Sigmoid colon (tissue), 7 donors: ENCODE data around the gene TBC1D19. TPM values are rescaled to one million over a fixed set of nuclear protein-coding genes. Genes with fewer than 3 reads are reported as not detected.

Experiments
- DNase-seq: peaks from one replicate; pipeline ENCODE4 v3.0.0-alpha.2; 2019
- H3K27ac ChIP-seq, 4 donors: fragments of 200-600 bp; sonication (generic); one replicate each; pipeline ENCODE4 v1.5.1; 2016 to 2019; ENCODE audit warnings: mild to moderate bottlenecking in 1 of 4
- H3K27me3 ChIP-seq, 3 donors: fragments of 200-600 bp; sonication (generic); one replicate each; pipeline ENCODE4 v1.5.1; 2019; ENCODE audit warnings: mild to moderate bottlenecking in 1 of 3
- H3K36me3 ChIP-seq, 4 donors: fragments of 200-600 bp; sonication (generic); one replicate each; pipeline ENCODE4 v1.5.1; 2016 to 2019
- H3K4me1 ChIP-seq, 4 donors: fragments of 200-600 bp; sonication (generic); one replicate each; pipeline ENCODE4 v1.5.1; 2017 to 2019
- H3K4me3 ChIP-seq, 4 donors: fragments of 200-600 bp; sonication (generic); one replicate each; pipeline ENCODE4 v1.5.1; 2017 to 2019; ENCODE audit warnings: mild to moderate bottlenecking in 2 of 4, moderate library complexity in 1 of 4
- H3K9me3 ChIP-seq, 4 donors: fragments of 200-600 bp in 3 of 4; sonication (generic) in 3 of 4; one replicate each; pipeline versions ENCODE4 v1.5.1 to v1.6.1; 2013 to 2019
- EP300 ChIP-seq, 4 donors: sonication (generic); formaldehyde crosslinking; IDR thresholded peaks; one replicate each; pipeline ENCODE4 v1.6.1; 2017; ENCODE audit warnings: antibody characterized with exemption in 4 of 4
- POLR2A ChIP-seq, 2 donors: fragments of 450-650 bp; IDR thresholded peaks; one replicate each; pipeline ENCODE4 v1.6.1; 2016; ENCODE audit warnings: antibody characterized with exemption in 2 of 2, mild to moderate bottlenecking in 2 of 2, moderate library complexity in 2 of 2
- POLR2AphosphoS5 ChIP-seq, 4 donors: sonication (generic); formaldehyde crosslinking; IDR thresholded peaks; one replicate each; pipeline ENCODE4 v1.6.1; 2017; ENCODE audit warnings: antibody characterized with exemption in 4 of 4
- WGBS, 2 donors: extraction: QIAGEN DNeasy Blood & Tissue Kit; methylation state at CpG; one replicate each; pipeline ENCODE4 v1.1.7; 2013; 5-methylcytosine and 5-hydroxymethylcytosine counted together
- intact Hi-C: fragments of 100-400 bp; cut with DNase I; formaldehyde crosslinking; loops from one replicate; pipeline ENCODE4 v1.15.1; 2023
- polyA plus RNA-seq, 3 donors: library from polyadenylated mRNA; stranded (reverse); fragments of 200-250 nt; gene quantifications; one replicate each; pipeline ENCODE4 v1.2.3, GENCODE V29; 2013
- total RNA-seq, 4 donors: library from RNA; depleted of rRNA; stranded (reverse); fragments of >200 nt; gene quantifications; one replicate each; pipeline ENCODE4 v1.1.0, GENCODE V29; 2016
- TF ChIP-seq, protein P1 (sequence below), 4 experiments: fragments of 450-650 bp in 3 of 4; fragments of 200-600 bp in 1 of 4; IDR thresholded peaks; one replicate each; pipeline ENCODE4 v1.5.1; 2016 to 2019; ENCODE audit warnings: antibody characterized with exemption in 4 of 4, mild to moderate bottlenecking in 3 of 4, moderate library complexity in 2 of 4
- donor health status: healthy with polysubstance abuse.
- donor health status: Bipolar disorder and iron deficiency.
- donor health status: healthy.

Gene TBC1D19
- total and polyA plus RNA-seq, 7 donors = 1.4 to 31.8 (median 21.6) TPM

GRCh38 chr4:26715636-26716242 lies 131.9 kb downstream of the TBC1D19 start:
- TF ChIP-seq POLR2A (IDR thresholded peaks at IDR 0.05) = no peak
- WGBS, 2 donors = 92 to 94% methylated on average over 1 of the region's 1 CpG
- Histone ChIP-seq H3K4me1 (no peaks in the 10 kb centered on the region), H3K36me3 (no peaks in the 10 kb centered on the region), H3K27ac (no peak overlapping the region), H3K27me3 (no peaks in the 10 kb centered on the region), H3K4me3 (no peak overlapping the region), H3K9me3 (no peaks in the 10 kb centered on the region)
- intact Hi-C loops = loop anchor here (5.0 kb wide), 2 partner anchors 253 to 728 kb away; no protein-coding TSS in a partner anchor
- no peak for DNase-seq

DNA sequence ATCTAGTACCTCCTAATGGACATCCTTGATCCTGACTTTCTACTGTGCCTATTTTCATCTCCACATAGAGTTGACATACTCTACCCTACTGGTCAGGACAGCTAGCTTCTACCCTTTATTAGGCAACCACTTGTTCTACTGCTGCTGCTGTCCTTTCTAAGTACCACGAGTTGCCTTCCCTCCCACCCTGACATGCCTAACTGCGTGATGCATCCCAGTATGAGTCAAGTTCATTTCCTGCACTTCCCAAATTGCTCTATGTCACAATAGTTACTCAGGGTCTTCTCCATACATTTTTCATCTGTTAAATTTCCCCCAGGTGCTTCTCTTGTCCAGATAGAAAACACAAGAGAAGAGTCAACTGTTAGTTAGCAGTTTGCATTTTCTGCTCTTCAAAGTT lies 133.4 kb downstream of the TBC1D19 start:
- 79 to 81% methylated on average over 2 of the region's 2 CpGs for WGBS, 2 donors

DNA sequence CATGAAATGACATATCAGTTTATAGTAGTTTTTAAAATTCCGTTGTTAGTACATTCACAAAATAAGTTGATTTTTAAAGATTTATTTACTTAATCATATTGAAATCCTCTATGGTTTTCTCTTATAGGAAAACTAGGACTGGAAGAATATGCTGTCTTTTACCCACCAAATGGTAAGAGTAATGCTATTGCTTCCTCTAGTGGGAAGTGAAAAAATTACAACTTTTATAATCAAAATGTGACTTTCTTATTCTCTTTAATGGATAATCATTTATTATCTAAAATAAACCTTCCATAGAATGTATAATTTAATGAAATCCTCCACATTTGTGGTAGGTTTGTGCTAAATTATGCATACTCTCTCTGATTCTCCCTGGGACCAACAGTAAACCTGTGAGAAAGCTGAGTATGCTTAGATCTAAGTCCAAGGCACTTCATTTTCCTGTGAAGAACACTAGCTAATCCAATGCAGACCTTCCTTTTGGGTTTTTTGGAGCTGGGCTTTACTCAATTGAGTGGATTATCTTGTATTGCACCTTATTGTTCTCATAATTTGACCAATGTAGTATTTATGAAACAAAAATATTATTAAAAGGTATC lies 136.2 kb downstream of the TBC1D19 start:
- Histone ChIP-seq H3K4me1 (no peaks in the 10 kb centered on the region), H3K9me3 (no peaks in the 10 kb centered on the region), H3K27me3 (no peaks in the 10 kb centered on the region), H3K27ac (no peak overlapping the region), H3K36me3 (no peaks in the 10 kb centered on the region), H3K4me3 (no peak overlapping the region)
- TF ChIP-seq EP300 (IDR thresholded peaks at IDR 0.05) (no peak), POLR2A (IDR thresholded peaks at IDR 0.05) (no peak), POLR2AphosphoS5 (IDR thresholded peaks at IDR 0.05) (no peak)
- TF ChIP-seq, protein P1, sequence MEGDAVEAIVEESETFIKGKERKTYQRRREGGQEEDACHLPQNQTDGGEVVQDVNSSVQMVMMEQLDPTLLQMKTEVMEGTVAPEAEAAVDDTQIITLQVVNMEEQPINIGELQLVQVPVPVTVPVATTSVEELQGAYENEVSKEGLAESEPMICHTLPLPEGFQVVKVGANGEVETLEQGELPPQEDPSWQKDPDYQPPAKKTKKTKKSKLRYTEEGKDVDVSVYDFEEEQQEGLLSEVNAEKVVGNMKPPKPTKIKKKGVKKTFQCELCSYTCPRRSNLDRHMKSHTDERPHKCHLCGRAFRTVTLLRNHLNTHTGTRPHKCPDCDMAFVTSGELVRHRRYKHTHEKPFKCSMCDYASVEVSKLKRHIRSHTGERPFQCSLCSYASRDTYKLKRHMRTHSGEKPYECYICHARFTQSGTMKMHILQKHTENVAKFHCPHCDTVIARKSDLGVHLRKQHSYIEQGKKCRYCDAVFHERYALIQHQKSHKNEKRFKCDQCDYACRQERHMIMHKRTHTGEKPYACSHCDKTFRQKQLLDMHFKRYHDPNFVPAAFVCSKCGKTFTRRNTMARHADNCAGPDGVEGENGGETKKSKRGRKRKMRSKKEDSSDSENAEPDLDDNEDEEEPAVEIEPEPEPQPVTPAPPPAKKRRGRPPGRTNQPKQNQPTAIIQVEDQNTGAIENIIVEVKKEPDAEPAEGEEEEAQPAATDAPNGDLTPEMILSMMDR (IDR thresholded peaks at IDR 0.05) = peak; percentile 54 to 72 (median 60)
- intact Hi-C loops = loop anchor here (5.0 kb wide), 5 partner anchors 258 to 733 kb away; no protein-coding TSS in a partner anchor
- no peak for DNase-seq
- WGBS, 2 donors = 71 to 84% methylated on average over 1 of the region's 1 CpG

More for the DNA sequence above, 133.4 kb downstream of the TBC1D19 start:
- Histone ChIP-seq H3K27me3 (no peaks in the 10 kb centered on the region), H3K4me3 (no peak overlapping the region), H3K36me3 (no peaks in the 10 kb centered on the region), H3K27ac (no peak overlapping the region), H3K4me1 (no peaks in the 10 kb centered on the region), H3K9me3 (no peaks in the 10 kb centered on the region)
- TF ChIP-seq, protein P1 (IDR thresholded peaks at IDR 0.05) = no peak
- TF ChIP-seq POLR2AphosphoS5 (IDR thresholded peaks at IDR 0.05) (no peak), EP300 (IDR thresholded peaks at IDR 0.05) (no peak), POLR2A (IDR thresholded peaks at IDR 0.05) (no peak)
- intact Hi-C loops = loop anchor here (5.0 kb wide), 2 partner anchors 255 to 730 kb away; no protein-coding TSS in a partner anchor
- no peak for DNase-seq

- WGBS, 2 donors = 83 to 88% methylated on average over 1 of the region's 1 CpG
- H3K27ac ChIP-seq = no peak overlapping the region
- no peaks in the 10 kb centered on the region for H3K9me3 ChIP-seq
- DNase-seq = no peak
- TF ChIP-seq POLR2A (IDR thresholded peaks at IDR 0.05) (no peak), POLR2AphosphoS5 (IDR thresholded peaks at IDR 0.05) (no peak)
- TF ChIP-seq, protein P1 (IDR thresholded peaks at IDR 0.05) = no peak
- no peaks in the 10 kb centered on the region for H3K27me3 ChIP-seq
- H3K4me3 ChIP-seq = no peak overlapping the region
- no peaks in the 10 kb centered on the region for H3K4me1 ChIP-seq
- intact Hi-C loops = loop anchor here (5.0 kb wide), 3 partner anchors 304 to 694 kb away; no protein-coding TSS in a partner anchor
- H3K36me3 ChIP-seq = peaks cover 0 to 5% (median 0%) of the 10 kb centered on the region in 4 donors
Observed at GRCh38 chr4:26721685-26722084, 137.8 kb downstream of the TBC1D19 start.

- H3K36me3 ChIP-seq = peaks cover 0 to 5% (median 0%) of the 10 kb centered on the region in 4 donors
- no peaks in the 10 kb centered on the region for H3K4me1 ChIP-seq
- H3K27ac ChIP-seq = no peak overlapping the region
- no peak overlapping the region for H3K4me3 ChIP-seq
- WGBS, 2 donors = 84 to 96% methylated on average over 1 of the region's 1 CpG
- no peaks in the 10 kb centered on the region for H3K27me3 ChIP-seq
- no peaks in the 10 kb centered on the region for H3K9me3 ChIP-seq
- no peak for TF ChIP-seq EP300 (IDR thresholded peaks at IDR 0.05)
- no peak for TF ChIP-seq POLR2AphosphoS5 (IDR thresholded peaks at IDR 0.05)
- TF ChIP-seq POLR2A (IDR thresholded peaks at IDR 0.05) = no peak
- TF ChIP-seq, protein P1 (IDR thresholded peaks at IDR 0.05) = no peak
- intact Hi-C loops = loop anchor here (5.0 kb wide), 3 partner anchors 306 to 696 kb away; no protein-coding TSS in a partner anchor
- DNase-seq = no peak
Observed at GRCh38 chr4:26723216-26723615, 139.3 kb downstream of the TBC1D19 start.
